Uterus (tissue), 4 donors: ENCODE measurements around the gene LEF1. TPM values are rescaled to one million over a fixed set of nuclear protein-coding genes. Genes with fewer than 3 reads are reported as not detected.

Experiments used
- DNase-seq, 2 donors: peaks; one replicate each; pipeline ENCODE4 v3.0.0-alpha.2; 2019 to 2020
- H3K27ac ChIP-seq, 2 donors: fragments of 200-600 bp; sonication (generic); 1 replicate in 1 of 2; 2 replicates in 1 of 2; pipeline ENCODE4 v1.5.1; 2016 to 2018
- H3K27me3 ChIP-seq, 2 donors: fragments of 200-600 bp; sonication (generic); one replicate each; pipeline ENCODE4 v1.5.1; 2018 to 2019; ENCODE audit warnings: control low read depth in 1 of 2
- H3K36me3 ChIP-seq, 2 donors: fragments of 200-600 bp; sonication (generic); one replicate each; pipeline ENCODE4 v1.5.1; 2019; ENCODE audit warnings: control low read depth in 1 of 2
- H3K4me1 ChIP-seq, 2 donors: fragments of 200-600 bp; sonication (generic); one replicate each; pipeline ENCODE4 v1.5.1; 2018 to 2019; ENCODE audit warnings: control low read depth in 1 of 2
- H3K4me3 ChIP-seq, 2 donors: fragments of 200-600 bp; sonication (generic); 1 replicate in 1 of 2; 2 replicates in 1 of 2; pipeline ENCODE4 v1.5.1; 2018 to 2019; ENCODE audit warnings: mild to moderate bottlenecking in 1 of 2
- H3K9me3 ChIP-seq, 2 donors: fragments of 200-600 bp; sonication (generic); one replicate each; pipeline ENCODE4 v1.5.1; 2019; ENCODE audit warnings: control low read depth in 1 of 2
- POLR2A ChIP-seq, 2 donors: fragments of 450-650 bp; IDR thresholded peaks; one replicate each; pipeline ENCODE4 v1.6.1; 2016; ENCODE audit warnings: antibody characterized with exemption in 2 of 2, mild to moderate bottlenecking in 1 of 2, moderate library complexity in 1 of 2
- intact Hi-C: fragments of 100-400 bp; cut with DNase I; formaldehyde crosslinking; loops from one replicate; pipeline ENCODE4 v1.15.1; 2023; ENCODE audit warnings: low total_unique reads
- total RNA-seq, 4 donors: library from RNA; depleted of rRNA in 3 of 4; stranded (reverse); fragments of >200 nt in 3 of 4; gene quantifications; one replicate each; pipeline versions ENCODE4 v1.1.0 to v1.2.4, GENCODE V29; 2014 to 2023
- TF ChIP-seq, protein P1 (sequence below), 4 experiments: fragments of 200-600 bp in 2 of 4; fragments of 450-650 bp in 2 of 4; sonication (generic) in 2 of 4; IDR thresholded peaks; one replicate each; pipeline ENCODE4 v1.5.1; 2016 to 2019; ENCODE audit warnings: antibody characterized with exemption in 4 of 4, mild to moderate bottlenecking in 2 of 4, moderate library complexity in 1 of 4
- donor health status: DM: yes; HTN: yes; CAD: no.

The LEF1 gene
- total RNA-seq, 4 donors from 2014 or later = 27.4 to 49.7 (median 43.7) TPM

GRCh38 chr4:108120789-108121188 is 47.9 kb downstream of the LEF1 start:
- H3K27me3 ChIP-seq = no peaks in the 10 kb centered on the region
- no peaks in the 10 kb centered on the region for H3K4me1 ChIP-seq
- DNase-seq = no peak
- H3K4me3 ChIP-seq = no peak overlapping the region
- TF ChIP-seq, protein P1, sequence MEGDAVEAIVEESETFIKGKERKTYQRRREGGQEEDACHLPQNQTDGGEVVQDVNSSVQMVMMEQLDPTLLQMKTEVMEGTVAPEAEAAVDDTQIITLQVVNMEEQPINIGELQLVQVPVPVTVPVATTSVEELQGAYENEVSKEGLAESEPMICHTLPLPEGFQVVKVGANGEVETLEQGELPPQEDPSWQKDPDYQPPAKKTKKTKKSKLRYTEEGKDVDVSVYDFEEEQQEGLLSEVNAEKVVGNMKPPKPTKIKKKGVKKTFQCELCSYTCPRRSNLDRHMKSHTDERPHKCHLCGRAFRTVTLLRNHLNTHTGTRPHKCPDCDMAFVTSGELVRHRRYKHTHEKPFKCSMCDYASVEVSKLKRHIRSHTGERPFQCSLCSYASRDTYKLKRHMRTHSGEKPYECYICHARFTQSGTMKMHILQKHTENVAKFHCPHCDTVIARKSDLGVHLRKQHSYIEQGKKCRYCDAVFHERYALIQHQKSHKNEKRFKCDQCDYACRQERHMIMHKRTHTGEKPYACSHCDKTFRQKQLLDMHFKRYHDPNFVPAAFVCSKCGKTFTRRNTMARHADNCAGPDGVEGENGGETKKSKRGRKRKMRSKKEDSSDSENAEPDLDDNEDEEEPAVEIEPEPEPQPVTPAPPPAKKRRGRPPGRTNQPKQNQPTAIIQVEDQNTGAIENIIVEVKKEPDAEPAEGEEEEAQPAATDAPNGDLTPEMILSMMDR (IDR thresholded peaks at IDR 0.05) = no peak
- TF ChIP-seq POLR2A (IDR thresholded peaks at IDR 0.05) = no peak
- no peaks in the 10 kb centered on the region for H3K9me3 ChIP-seq
- intact Hi-C loops = no loop called here
- no peaks in the 10 kb centered on the region for H3K36me3 ChIP-seq
- no peak overlapping the region for H3K27ac ChIP-seq

GRCh38 chr4:108119199-108119800 is 49.4 kb downstream of the LEF1 start:
- H3K27me3 ChIP-seq = no peaks in the 10 kb centered on the region
- H3K36me3 ChIP-seq = no peaks in the 10 kb centered on the region
- no peak for DNase-seq
- H3K4me1 ChIP-seq = no peaks in the 10 kb centered on the region
- intact Hi-C loops = no loop called here
- TF ChIP-seq, protein P1 (IDR thresholded peaks at IDR 0.05) = no peak
- no peak for TF ChIP-seq POLR2A (IDR thresholded peaks at IDR 0.05)
- no peak overlapping the region for H3K4me3 ChIP-seq
- no peaks in the 10 kb centered on the region for H3K9me3 ChIP-seq
- H3K27ac ChIP-seq = no peak overlapping the region

- TF ChIP-seq POLR2A (IDR thresholded peaks at IDR 0.05) = no peak
- TF ChIP-seq, protein P1 (IDR thresholded peaks at IDR 0.05) = no peak
- Histone ChIP-seq H3K27me3 (no peaks in the 10 kb centered on the region), H3K4me1 (no peaks in the 10 kb centered on the region), H3K4me3 (no peak overlapping the region), H3K36me3 (no peaks in the 10 kb centered on the region), H3K27ac (no peak overlapping the region), H3K9me3 (no peaks in the 10 kb centered on the region)
- intact Hi-C loops = no loop called here
- no peak for DNase-seq
These were observed 50.2 kb downstream of the LEF1 start for GRCh38 chr4:108118505-108118904.

- no peak for DNase-seq
- H3K4me1 ChIP-seq = no peaks in the 10 kb centered on the region
- no peaks in the 10 kb centered on the region for H3K9me3 ChIP-seq
- intact Hi-C loops = no loop called here
- no peak overlapping the region for H3K4me3 ChIP-seq
- no peaks in the 10 kb centered on the region for H3K36me3 ChIP-seq
- H3K27ac ChIP-seq = no peak overlapping the region
- TF ChIP-seq POLR2A (IDR thresholded peaks at IDR 0.05) = no peak
- TF ChIP-seq, protein P1 (IDR thresholded peaks at IDR 0.05) = no peak
- H3K27me3 ChIP-seq = no peaks in the 10 kb centered on the region
These were observed 51.1 kb downstream of the LEF1 start for GRCh38 chr4:108117418-108118182.

GRCh38 chr4:108116423-108117168 is 52.1 kb downstream of the LEF1 start:
- H3K36me3 ChIP-seq = no peaks in the 10 kb centered on the region
- H3K9me3 ChIP-seq = no peaks in the 10 kb centered on the region
- DNase-seq = no peak
- H3K4me1 ChIP-seq = no peaks in the 10 kb centered on the region
- H3K27ac ChIP-seq = no peak overlapping the region
- TF ChIP-seq, protein P1 (IDR thresholded peaks at IDR 0.05) = no peak
- TF ChIP-seq POLR2A (IDR thresholded peaks at IDR 0.05) = no peak
- intact Hi-C loops = no loop called here
- H3K4me3 ChIP-seq = no peak overlapping the region
- no peaks in the 10 kb centered on the region for H3K27me3 ChIP-seq
